OCI-M1 (cell line): Measurements from ENCODE around the gene BLMH.

Experiments used
- DNase-seq: peaks from one replicate; lab custom pipeline; 2025; lab: John Stamatoyannopoulos, UW

The BLMH gene

DNA sequence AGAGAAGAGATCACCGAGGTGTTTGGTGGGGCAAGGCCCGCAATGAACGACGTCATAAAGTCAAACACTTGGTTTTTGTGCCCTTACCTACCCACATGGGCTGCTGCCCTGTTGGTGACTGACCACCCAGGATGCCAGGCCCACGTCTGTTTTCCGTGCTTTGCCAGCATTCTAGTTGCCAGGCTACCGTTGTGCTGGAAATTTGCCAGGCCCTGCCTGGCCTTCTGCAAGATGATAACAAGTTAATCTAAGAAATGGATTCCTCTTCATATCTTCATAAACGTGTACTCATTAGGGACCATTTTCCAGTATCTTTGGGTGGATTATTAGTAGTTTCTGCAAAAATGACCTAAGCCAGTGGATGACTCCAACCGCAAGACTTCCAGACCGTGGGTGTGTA, 91.6 kb downstream of the BLMH start:
- no peak for DNase-seq

DNA sequence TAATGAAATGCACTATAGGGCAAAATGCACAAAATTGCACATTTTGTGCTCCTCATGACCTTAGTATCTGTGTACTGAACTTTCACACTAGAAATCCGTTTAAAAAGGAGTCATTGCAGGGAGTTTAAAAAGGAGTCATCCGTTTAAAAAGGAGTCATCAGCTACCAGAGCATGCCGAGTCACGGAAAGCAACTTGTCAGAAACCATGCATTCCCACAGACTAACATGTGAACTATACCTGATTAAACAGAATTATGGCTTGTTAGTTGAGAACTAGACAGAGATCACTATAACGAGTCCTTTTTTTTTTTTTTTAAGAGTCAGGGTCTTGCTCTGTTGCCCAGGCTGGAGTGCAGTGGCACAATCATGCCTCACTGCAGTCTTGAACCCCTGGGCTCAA, 92.1 kb downstream of the BLMH start:
- no peak for DNase-seq
